GM15510 (cell line): ENCODE results near the gene TUBGCP2.

Experiments
- POLR2A ChIP-seq: IDR thresholded peaks from 3 replicates; pipeline ENCODE4 v1.6.1; 2011; ENCODE audit warnings: borderline replicate concordance; ENCODE audit not compliant: insufficient read length; ENCODE audit errors: extremely low read depth

Gene TUBGCP2

GRCh38 chr10:133235932-133236331 is 72.7 kb downstream of the TUBGCP2 start:
- no peak for TF ChIP-seq POLR2A

DNA sequence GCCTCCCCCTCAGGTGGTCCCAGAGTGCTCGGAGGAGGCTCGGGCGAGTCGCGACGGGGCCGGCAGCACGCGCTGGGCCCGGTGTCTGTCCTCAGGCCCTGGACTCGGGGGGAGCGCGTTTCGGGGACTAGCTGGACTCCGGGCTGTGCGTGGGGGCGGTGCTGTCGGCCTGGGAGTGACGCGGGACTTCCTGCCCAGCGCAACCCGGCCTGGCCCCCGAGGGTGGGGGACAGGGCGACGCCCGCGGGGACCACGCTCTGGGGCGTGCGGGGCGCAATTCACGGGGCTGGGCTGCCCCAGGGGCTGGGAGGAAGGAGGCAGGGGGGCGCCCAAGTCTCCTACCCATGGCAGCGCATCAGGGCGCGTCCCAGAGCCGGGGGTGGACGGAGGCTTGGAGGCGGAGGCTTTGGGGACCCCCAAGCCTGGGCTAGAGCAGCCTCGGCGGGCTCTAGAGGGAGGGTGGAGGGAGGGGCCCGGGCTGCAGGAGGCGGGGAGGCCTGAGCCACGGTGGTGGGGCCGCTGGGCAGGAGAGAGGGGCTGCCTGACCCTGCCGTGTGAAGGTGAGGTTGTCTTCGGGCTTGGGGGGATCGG is 73.3 kb downstream of the TUBGCP2 start:
- TF ChIP-seq POLR2A, result no peak

DNA sequence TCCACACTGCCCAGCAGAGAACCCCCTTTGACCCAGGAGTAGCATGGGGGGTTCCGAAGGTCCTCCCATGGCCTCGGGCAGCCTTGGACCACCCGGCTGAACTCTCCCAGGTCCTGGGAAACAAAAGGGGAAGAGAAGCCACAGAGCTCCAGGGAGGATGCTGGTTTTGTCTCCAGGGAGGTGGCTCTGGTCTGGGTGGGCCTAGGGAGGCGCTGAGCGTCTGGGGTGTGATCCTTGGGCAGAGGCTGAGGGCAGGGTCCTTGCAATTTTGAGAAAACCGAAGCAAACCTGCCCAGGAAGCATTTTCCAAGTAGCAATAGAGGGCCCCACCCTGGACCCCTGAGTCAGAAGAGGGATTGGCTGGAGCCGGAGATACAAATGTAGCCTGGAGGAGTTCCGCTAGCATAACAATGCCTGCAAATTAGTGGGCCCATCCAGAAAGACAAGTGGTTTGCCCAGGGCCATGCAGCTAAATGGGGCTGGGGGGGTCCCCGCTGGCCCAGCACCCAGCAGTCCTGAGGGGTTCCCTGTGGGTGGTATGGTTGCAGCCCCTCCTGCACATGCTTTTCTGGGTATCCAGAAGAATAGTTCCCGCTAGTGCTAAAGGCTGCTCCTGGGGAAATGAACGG is 76.6 kb downstream of the TUBGCP2 start:
- TF ChIP-seq POLR2A, result no peak

- no peak for TF ChIP-seq POLR2A
Observed at GRCh38 chr10:133231244-133231945, 77.3 kb downstream of the TUBGCP2 start.

- no peak for TF ChIP-seq POLR2A
Observed at GRCh38 chr10:133230387-133231195, 78.1 kb downstream of the TUBGCP2 start.

GRCh38 chr10:133230044-133230361 is 78.7 kb downstream of the TUBGCP2 start, which contains the start of gene UTF1:
Gene UTF1 (plus strand): TSS chr10:133230217. CDS start chr10:133230289, 72 bp downstream.
- no peak for TF ChIP-seq POLR2A

- no peak for TF ChIP-seq POLR2A
Observed at GRCh38 chr10:133229265-133230043, 79.2 kb downstream of the TUBGCP2 start.
